ENCODE measurements around the gene MMP14. TPM values are rescaled to one million over a fixed set of nuclear protein-coding genes. Genes with fewer than 3 reads are reported as not detected.

MMP14 gene
- total and polyA plus RNA-seq, 9 of the 15 experiments (the other 6 are each of a cell fraction or from before 2014, with no cell fraction given) = 0.36 to 5.8 (median 1.3) TPM; not detected in 2

GRCh38 chr14:22822571-22823098 is 13.8 kb upstream of the MMP14 start:
- Histone ChIP-seq H3K9me1 (ENCODE audit: control insufficient read depth, insufficient read depth, low read length) (no peaks in the 10 kb centered on the region), H3K27me3 (ENCODE audit: control insufficient read depth in 2 of 2, insufficient read depth in 2 of 2, low read length in 2 of 2) (no peaks in the 10 kb centered on the region), H3K4me1 (replicated peaks in 1 of 2; ENCODE audit: control insufficient read depth in 2 of 2, insufficient read depth in 2 of 2, low read length in 2 of 2) (peaks cover 18 to 30% of the 10 kb centered on the region in 2 experiments; a peak in 4 of 5 replicates), H3K27ac (ENCODE audit: extremely low read depth, low read depth, low read length) (no peak overlapping the region), H3K4me2 (ENCODE audit: insufficient read depth, low read length) (peak overlapping the region; percentile 47), H4K20me1 (replicated peaks; ENCODE audit: control insufficient read depth, insufficient read depth, low read length) (no peaks in the 10 kb centered on the region), H3K79me2 (ENCODE audit: control insufficient read depth, insufficient read depth, low read length) (no peaks in the 10 kb centered on the region), H3K36me3 (ENCODE audit: control insufficient read depth, insufficient read depth, low read length) (no peaks in the 10 kb centered on the region), H3K9me3 (replicated peaks; ENCODE audit: control insufficient read depth, insufficient read depth, low read depth, low read length) (no peaks in the 10 kb centered on the region), H2AFZ (ENCODE audit: low read depth, low read length) (peak overlapping the region; percentile 75), H3K4me3 (no peak overlapping the region), H3K9ac (ENCODE audit: insufficient read depth in 1 of 2, low read depth in 2 of 2, low read length in 2 of 2) (peak overlapping the region; percentile 37 to 43; a peak in 2 of 4 replicates)
- WGBS (ENCODE audit: insufficient coverage, low coverage, missing lambda C conversion rate) = 3% methylated on average over 17 of the region's 34 CpGs
- DNase-seq (ENCODE audit: extremely low read depth in 1 of 4, low spot score in 3 of 4) (peak; percentile 77 to 87 (median 82)), FAIRE-seq (no peak), ATAC-seq (peak; percentile 88)
- BruUV-seq (replicated peaks) = no TSS peak
- in situ Hi-C loops (cut with MboI) = no loop called here
- intact Hi-C loops (cut with micrococcal nuclease) = loop anchor here (1.0 to 5.0 kb wide), 3 partner anchors 31 to 77 kb away; partner anchors contain the start of gene LRP10
- POLR2A ChIA-PET = interaction anchor here (0.6 to 2.6 kb wide), 6 partner anchors 10 to 80 kb away, joined by 3 to 10 read pairs (median 6); no protein-coding TSS in a partner anchor
- CTCF ChIA-PET (ENCODE audit: low intra/inter-chr PET ratio) = interaction anchor here (1.0 to 4.2 kb wide), 7 partner anchors 26 to 266 kb away, joined by 3 to 44 read pairs (median 4); no protein-coding TSS in a partner anchor
- TF ChIP-seq KAT7 (CRISPR knock-in tag; IDR thresholded peaks at IDR 0.05; ENCODE audit: borderline replicate concordance) = no peak
- TF ChIP-seq EHMT2 (IDR thresholded peaks at IDR 0.05) = no peak
- no peak for TF ChIP-seq BRF2 (IDR thresholded peaks at IDR 0.05; ENCODE audit: borderline replicate concordance, insufficient read depth, insufficient read length)
- peak; percentile 76 for TF ChIP-seq VEZF1 (CRISPR knock-in tag; IDR thresholded peaks at IDR 0.05)
- peak; percentile 84 for TF ChIP-seq ZSCAN32 (CRISPR knock-in tag; IDR thresholded peaks at IDR 0.05)
- TF ChIP-seq MLX (CRISPR knock-in tag; conservative IDR thresholded peaks at IDR 0.05) = no peak
- TF ChIP-seq JUND (IDR thresholded peaks at IDR 0.05; ENCODE audit: borderline replicate concordance, low read depth, low read length) = peak; percentile 60
- peak; percentile 36; the same call in 1 of the 3 replicates for TF ChIP-seq JUND (tag; IDR thresholded peaks at IDR 0.05; ENCODE audit: borderline replicate concordance, low read depth, low read length)
- TF ChIP-seq NCOA2 (IDR thresholded peaks at IDR 0.05; ENCODE audit: partially characterized antibody in 2 of 2) = no peak
- TF ChIP-seq ZBTB43 (CRISPR knock-in tag; IDR thresholded peaks at IDR 0.05) = no peak
- TF ChIP-seq YY1 (IDR thresholded peaks at IDR 0.05; ENCODE audit: borderline replicate concordance in 1 of 3, control insufficient read depth in 1 of 3, extremely low read depth in 1 of 3, insufficient read depth in 3 of 3, insufficient read length in 1 of 3, insufficient replicate concordance in 2 of 3, low read depth in 1 of 3, low read length in 2 of 3) = peak in 1 of 3 experiments; percentile 44
- no peak for TF ChIP-seq ELF4 (CRISPR knock-in tag; IDR thresholded peaks at IDR 0.05)
- no peak for TF ChIP-seq KLF6 (CRISPR knock-in tag; IDR thresholded peaks at IDR 0.05; ENCODE audit: borderline replicate concordance)

Data from K562 (cell line).